Brain pericyte (primary cell): ENCODE data around the gene HSD11B1.
A peak's percentile ranks its signal among the peaks of the same experiment; 100 is the strongest.

Experiments used
- DNase-seq: peaks from one replicate; pipeline ENCODE4 v3.0.0-alpha.2; 2012; ENCODE audit warnings: low read depth, low spot score

Gene HSD11B1

DNA sequence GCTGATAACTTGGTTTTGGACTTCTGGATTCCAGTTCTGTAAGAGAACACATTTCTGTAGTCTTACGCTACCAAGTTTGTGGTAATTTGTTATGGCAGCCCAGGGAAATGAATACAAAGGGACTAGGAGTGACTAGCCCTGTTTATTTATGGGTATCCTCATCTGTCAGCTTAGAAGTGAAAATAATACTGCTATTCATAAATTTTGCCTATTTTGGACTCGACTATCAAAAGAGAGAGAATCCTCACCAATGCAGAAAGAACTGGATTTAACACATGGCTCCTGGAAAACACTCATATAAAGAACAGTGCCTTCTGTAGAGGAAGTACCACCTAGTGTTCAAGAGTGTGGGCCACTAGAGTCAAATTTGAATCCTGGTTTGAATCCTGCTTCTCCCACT is 22.6 kb downstream of the HSD11B1 start:
- no peak for DNase-seq

DNA sequence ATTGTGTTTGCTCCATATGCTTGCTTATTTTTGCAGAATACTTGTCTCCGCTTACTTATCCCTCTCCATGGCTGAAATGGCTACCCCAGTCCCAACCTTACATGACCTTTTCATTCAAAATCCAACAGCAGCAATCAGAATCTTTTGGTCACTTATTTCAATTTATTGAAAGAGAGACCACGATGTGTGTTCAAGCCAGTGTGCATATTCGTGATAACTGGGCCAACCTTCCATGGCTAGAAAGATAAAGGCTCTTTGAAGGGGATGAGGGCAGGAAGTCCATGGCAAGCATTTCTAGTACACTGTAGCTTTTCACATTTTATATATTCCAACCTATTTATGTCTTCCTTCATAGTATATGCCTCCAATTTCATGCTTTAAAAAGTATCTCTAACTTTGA is 23.1 kb downstream of the HSD11B1 start:
- DNase-seq, result no peak

DNA sequence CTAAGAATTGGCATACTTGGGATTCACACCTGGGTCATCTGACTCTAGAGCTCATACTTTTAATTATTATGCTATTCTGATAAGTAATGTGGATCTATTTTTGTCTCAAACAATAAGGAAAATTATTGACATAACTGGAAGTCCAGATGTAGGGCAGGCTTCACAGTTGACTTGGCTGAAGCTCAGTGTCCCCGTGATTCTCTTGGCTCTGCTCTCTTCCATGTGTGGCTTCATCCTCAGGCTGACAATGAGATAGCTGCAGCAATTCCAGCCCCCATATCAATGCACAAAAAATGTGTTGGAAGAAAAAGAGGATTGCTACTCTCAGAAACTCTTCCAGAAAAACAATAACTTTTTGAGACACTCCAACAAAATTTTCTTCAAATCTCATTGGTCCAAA is 23.8 kb downstream of the HSD11B1 start:
- DNase-seq, result no peak

DNA sequence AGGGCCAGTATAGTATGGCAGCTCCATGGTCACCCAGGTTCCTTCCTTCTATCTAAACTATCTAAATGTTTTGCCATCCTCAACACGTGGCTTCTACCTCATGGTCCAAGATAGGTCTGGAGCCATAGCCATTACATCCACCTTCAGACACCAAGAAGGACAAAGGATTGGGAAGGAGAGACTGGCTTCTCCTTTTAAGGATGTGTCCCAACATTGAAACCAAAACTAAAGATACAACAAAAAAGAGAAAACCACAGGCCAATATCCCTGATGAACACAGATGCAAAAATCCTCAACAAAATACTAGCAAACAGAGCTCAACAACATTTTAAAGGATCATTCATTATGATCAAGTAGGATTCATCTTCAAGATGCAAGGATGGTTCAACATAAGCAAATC is 24.8 kb downstream of the HSD11B1 start:
- DNase-seq, result no peak

DNA sequence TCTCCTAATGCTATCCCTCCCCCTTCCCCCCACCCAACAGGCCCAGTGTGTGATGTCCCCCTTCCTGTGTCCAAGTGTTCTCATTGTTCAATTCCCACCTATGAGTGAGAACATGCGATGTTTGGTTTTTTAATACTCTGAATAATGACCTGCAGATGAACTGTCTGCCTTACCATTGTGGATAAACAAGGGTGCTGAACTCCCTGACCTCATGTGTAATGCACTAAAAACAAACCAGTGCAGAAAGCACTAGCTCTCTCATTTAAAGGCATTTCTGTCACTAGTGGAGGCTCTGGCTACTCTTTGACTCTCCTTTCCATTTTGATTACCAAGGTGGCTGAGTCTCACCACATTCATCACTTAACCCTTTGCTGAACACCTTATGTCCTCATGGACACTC is 28.1 kb downstream of the HSD11B1 start:
- DNase-seq, result no peak

DNA sequence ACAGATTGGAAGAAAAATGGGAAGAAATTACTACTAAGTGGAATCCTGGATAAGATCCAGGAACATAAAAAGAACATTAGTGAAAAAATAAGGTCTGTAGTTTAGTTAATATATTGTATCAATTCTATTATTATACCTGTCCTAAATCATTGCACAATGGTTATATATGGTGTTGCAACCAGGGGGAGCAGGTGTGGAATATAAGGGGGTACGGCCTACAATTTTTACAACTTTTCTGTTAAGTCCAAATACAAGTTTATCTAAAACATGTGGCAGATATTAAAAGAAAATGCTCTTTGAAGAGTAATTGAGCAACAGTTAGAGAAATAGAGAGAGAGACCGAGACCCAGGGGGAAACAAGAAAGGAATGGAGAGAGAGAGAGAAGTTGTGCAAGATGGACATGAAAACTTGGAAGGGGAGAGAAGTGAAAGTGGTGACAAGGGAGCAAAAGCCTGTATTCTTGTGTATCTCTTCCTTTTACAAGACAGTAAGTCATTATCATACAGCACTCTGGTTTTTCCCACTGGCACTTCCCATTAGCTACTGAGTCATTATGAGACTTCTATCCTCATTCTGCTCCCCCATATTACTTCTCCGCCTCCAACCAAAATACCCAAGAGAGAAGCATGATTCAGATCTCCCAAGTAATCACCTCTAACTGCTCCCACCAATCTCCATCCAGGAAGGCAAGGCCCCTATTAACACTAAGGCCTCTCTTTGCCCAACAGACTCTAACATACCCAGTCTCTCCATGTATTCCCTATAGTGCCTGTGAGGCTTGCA is 29.0 kb downstream of the HSD11B1 start:
- DNase-seq, result no peak

DNA sequence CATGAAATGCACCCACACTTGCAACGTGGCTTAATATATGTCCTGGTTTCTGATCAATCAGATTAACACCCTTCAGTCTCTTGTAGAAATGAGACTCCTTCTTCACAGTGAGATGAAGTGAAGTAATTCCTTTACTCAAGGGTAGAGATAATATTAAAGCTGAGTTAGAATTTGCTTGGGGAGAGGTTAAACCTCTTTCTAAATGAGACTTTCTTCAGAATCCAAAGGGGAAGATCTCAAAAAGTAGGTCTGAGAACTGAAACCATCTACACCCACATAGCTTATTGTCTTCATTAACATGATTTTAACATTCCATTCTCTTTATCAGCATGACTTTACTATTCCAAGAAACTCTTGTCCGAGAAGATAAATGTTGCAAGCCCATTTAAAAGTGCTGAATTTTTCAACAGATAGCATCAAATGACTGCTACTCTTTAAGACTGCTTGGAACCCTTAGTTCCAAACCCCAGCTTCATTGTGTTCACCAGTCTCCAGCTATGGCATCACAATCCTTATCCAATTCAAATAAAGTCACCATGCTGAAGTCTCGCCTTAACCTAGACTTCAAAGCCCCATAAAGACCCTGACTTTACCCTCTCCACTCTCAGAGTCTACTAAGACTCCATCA is 32.0 kb downstream of the HSD11B1 start:
- DNase-seq, result no peak

DNA sequence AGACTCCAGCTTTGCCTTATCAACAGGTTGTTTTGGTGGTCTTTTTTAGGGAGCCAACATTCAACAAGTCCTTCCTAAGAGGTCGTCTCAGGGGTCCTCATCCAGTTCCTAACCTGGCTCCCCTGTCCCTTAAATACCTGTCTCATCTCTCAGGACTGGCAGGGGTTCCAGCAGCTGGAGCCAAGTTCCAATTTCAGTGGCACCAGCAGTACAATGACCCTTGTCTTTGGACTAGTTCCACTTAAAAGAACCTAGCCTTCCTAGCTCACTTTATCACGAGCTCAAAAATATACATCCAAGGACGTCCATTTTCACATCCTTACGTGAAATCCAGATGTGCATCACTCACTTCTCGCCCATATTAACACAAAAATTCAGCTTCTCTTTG is 32.5 kb downstream of the HSD11B1 start:
- no peak for DNase-seq

DNA sequence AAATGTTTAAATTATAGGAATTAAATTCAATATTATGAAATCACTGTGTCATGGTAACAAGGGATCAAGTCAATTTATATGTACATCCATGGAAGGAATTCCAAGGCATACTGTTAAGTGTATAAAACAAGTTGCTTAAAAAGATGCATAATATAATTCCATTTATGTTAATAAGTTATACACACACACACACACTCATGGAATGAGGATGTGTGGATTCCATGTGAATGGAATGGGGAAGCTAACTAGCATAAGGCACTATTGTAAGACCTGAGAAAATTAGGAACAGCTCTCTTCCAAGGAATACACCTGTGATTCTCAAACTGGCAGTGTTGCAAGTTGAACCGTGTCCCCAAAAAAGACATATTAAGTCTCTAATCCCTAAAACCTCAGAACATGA is 33.6 kb downstream of the HSD11B1 start:
- DNase-seq, result no peak

DNA sequence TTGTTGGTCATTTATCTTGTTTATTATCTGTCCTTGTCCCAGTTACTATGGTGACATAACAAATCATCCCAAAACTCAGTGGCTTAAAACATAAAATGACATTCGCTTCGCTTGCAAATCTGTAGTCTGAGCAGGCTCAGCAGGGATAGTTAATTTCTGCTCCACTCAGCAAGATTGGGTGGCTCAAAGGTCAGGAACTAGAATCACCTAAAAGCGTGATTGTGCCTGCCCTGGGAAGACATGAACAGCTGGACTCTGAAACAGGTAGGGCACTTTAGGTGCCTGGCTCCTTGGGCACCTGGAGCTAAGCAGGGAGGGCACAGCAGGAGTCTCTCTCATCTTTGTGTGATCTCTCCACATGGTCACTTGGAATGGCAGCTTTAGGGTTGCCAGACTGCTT is 36.5 kb downstream of the HSD11B1 start:
- no peak for DNase-seq

DNA sequence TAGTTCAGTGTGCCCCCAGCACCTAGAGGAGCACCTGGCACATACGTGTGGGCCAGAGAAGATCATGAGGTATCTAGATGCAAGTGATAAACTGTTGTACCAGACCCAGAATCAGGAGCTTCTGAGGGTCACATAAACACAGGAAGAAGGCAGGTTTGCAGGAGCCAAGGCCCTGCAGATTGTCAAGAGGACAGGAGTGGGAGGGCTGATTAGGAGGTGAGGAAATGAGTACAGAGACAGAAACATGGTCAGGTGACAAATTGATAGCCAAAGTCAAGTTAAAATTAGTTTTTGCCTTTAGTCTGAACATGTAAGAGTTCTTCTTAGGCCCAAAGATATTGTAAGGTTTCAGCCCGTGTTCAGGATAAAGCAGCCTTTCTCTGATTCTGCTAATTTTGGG is 37.2 kb downstream of the HSD11B1 start:
- DNase-seq, result no peak

DNA sequence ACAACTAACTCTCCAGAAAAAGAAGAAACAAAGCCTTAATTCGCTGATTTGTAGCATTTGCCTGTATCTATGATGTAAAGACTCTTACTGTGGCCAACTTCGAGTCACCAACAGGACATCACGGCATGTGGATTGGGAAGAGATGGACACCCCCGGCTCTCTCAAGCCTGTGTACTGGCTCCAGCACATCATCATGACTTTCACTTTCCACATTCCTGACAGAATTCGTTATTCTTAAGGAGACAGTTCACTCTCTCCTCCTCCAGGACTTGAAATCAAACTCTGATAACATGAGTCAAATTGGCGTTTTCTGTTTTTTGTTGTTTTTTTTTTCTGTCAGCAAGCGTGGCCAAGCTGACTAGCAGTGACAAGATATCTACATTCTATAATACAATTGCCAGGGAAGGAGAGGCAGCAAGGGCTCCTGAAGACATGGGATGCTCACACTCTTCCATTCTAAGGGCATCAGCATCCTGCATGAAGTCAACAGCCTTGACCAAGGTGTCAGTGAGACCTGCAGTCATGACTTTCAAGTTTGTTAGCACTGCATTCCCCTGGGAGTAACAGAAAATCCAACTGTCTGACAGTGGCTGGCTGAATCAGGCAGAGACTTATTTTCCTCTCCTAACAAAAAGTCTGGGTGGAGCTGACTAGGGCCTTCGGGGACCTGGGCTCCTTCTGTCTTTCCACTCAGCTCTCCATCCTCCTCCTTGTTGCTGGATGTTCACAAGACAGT is 37.9 kb downstream of the HSD11B1 start:
- DNase-seq, result no peak

DNA sequence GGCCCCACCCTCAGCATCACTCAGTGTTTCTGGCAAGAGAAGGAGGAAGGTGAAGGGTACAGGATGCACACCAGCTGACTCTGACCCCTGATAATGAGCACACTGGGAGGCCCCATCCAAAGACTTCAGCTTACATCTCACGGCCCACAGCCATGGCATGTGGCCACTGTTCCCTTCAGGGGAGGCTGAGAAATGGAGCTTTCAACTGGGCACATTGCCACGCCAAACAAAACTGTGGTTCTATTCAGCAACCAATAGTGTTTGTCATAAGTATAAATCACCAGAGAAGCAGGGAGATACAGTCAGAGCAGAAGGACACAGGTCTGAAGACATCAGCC is 38.5 kb downstream of the HSD11B1 start:
- DNase-seq, result peak; percentile 90

DNA sequence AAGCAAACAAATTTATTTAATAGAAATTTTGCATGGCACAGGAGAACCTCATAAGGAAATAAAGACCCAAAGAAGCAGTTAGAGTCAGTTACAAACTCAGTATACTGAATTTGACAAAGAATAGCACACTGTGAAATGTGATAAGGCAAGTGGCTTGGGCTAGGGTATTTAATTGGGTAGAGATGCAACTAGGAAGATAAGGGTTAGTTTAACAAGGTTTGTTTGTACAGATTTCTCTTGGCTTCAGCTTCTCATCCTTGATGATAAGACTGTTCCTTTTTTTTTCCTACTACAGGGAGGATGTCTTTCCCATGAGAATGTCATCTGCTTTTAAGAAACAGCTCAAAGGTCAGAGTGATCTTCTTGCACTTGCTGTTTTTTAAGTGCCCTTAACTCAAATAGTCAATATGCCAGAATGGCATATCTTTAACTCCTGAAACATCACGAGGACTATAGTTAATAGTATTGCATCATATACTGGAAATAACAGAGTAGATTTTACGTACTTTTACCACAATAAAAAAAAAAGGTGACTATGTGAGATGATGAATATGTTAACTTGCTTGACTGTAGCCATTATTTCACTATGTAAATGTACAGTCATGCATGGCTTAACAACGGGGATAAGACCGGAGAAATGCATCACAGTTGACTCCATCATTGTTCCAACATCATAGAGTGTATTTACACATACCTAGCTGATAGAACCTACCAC is 42.0 kb downstream of the HSD11B1 start:
- no peak for DNase-seq

DNA sequence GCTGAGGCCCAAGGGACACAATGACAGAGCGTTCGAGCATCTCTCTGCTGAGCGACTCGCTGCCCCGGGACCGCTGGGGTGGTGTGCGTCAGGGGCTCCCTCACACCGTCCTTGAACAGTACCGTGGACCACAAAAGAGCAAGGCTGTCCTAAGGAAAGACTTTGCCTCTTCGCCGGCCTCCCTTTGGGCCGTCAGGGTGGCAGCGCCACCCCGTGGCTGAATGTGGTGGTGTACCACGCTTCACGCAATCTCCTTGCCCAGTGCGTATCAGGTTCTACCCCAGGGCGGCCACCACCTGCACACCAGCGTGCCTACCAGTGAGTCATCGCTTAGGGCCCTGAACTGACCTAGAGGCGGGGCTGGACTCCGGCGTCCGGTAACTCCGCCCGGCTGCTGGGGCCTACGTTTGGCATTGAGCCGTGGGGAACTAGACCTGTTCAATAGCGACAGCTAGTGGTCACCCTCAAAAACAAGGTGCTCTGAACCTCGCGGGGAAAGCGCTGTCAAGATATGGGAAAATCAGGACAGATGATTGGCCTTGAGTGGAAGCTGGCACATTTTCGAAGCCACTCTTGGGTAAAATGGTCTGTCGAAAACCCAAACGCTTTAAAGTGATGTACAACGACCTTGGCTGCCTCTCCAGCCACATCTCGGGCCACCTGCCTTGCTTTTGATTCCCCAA is 43.1 kb downstream of the HSD11B1 start:
- DNase-seq, result peak; percentile 38

DNA sequence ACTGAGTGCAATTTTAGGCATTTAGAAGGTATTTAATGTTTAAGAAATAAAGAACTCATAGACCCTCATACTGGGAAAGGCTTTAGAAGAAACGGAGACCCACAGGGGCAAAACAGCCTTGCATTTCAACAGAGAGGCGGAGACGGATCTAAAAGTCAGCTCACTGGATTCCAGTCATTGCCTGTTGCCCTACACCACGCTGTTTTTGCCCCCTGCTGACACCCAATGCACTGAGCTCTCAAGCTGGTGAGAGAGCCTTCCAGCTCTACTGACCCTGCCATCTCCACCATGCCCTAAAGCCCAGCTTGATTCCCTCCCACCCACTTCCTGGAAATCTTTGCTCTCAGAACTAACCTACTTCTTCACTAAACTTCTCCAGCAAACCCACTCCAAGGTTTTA is 44.0 kb downstream of the HSD11B1 start:
- no peak for DNase-seq

DNA sequence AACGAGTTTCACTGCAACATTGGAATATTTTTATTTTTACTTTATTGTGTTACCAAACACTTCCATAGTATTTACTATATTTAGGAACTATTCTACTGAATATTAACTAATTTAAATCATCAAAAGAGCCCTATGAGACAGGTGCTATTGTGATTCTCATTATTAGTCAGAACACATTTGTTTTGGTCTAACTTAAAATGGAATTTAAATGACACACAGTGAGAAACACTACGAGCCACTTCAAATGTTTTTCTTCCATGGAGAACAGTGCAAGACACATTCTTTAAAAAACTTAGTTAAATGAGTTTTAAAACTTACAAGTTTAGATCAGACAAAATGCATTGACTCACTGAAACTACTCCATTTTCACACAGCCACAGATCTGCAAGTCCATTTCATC is 44.6 kb downstream of the HSD11B1 start:
- no peak for DNase-seq

DNA sequence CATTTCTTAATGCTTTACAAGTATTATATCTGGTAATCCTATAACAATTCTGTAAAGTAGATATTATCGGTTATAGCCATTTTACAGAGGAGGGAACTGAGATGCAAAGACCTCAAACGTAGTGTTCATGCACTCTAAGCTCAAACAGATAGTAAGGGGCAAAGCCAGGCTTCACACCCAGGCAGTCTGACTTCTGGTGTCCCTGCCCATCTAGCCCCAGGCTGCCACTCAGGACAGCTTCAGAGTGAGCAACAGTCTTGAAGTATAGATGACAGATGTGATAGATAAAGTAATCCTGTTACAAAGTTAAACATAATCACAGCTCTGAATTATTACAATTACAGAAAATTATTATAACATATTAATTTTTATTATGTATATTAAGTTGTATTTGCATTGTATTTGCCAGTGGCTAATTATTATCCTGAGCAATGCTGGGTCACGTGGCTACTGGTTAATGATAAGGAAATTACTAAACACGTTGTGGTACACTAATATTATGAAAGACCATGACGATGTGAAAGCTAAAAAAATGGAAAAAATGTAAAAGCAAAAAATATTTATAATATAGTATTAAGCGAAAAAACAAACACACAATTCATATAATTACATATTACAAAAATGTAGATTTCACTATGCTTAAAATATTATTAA is 45.2 kb downstream of the HSD11B1 start:
- DNase-seq, result no peak

DNA sequence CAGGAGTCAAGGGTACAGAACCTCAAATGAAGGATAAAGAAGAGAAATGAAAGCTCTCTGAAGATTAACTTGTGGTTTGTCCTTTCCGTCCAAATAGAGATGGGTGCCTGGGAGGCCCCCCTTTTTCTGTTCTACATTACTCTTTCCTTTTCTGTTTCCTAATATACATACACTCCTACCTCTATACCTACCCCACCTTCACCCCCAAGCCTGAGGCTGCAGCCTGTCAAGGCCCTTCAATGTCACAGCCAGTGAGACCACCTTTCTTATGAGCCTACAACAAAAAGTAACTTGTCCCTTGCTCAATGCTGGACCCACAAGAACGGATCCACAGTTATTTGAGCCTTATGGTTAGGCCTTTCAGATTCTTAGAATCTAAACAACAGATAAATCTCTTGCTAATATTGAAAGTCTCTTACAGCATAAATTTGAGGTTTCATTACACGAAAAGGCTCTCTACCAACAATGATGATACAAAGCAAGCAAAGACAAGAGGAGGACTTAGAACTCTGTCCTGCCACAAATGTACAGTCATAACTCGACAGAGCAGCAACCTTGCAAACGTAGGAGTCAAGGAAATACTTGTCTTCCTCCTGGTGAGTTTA is 47.1 kb downstream of the HSD11B1 start:
- DNase-seq, result no peak

DNA sequence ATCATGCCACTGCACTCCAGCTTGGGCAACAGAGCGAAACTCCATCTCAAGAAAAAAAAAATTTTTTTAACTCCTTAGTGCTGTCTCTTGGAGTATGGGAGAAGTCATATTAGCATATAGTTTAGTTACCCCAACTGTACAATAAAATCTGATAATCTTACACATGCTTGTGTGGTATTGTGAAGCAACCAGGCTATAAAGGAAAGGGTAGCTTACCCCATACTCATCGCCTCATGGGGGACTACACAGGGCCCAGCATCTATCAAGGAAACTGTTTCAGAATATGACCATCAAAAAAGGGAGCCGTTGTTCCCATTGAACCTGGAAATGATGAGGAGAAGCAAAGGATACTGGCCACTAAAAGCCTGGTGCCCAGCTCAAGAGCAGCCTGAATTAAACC is 48.2 kb downstream of the HSD11B1 start:
- no peak for DNase-seq

DNA sequence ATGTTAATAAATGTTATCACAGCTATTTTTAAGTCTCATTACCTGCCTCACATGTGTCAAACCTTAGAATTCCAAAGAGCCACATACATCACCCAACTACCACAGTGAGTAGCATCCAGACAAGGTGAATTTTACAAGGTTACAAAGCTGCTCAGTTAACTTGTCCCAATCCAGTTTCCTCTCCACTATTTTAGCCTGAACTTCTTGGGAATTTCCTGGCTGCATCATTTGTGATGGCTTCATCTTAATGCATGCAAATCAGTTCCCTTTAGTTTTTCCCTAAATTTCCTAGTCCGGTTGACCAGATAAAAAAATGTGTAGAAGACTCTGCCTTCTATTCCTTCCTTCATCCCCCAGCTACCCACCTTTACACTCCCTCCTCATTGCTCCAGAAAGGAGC is 50.6 kb downstream of the HSD11B1 start:
- no peak for DNase-seq
